ENCODE results near the gene SLC25A23. TPM values are rescaled to one million over a fixed set of nuclear protein-coding genes. Genes with fewer than 3 reads are reported as not detected.
"Not testable (repeated sequence)": the region's sequence is repeated elsewhere in the genome, so short reads cannot be mapped to it uniquely, and the experiment has no call there.

The SLC25A23 gene
- total and polyA plus RNA-seq, 5 donors: 59.6 to 95.5 (median 86.6) TPM

GRCh38 chr19:6431891-6432290, 27.7 kb downstream of the SLC25A23 start:
- no peak overlapping the region for H3K4me3 ChIP-seq (ENCODE audit: low read length)
- intact Hi-C loops (cut with DNase I): no loop called here
- H3K27ac ChIP-seq (ENCODE audit: low read length): no peak overlapping the region
- no peaks in the 10 kb centered on the region for H3K27me3 ChIP-seq (ENCODE audit: control insufficient read depth, insufficient read depth)
- no peak for ATAC-seq
- 91% methylated on average over 11 of the region's 11 CpGs for WGBS
- no peaks in the 10 kb centered on the region for H3K4me1 ChIP-seq (ENCODE audit: control insufficient read depth, insufficient read depth, low read length)
- no peaks in the 10 kb centered on the region for H3K9me3 ChIP-seq (ENCODE audit: control insufficient read depth, low read length)
- peak in 1 of 3 donors; percentile 41 for DNase-seq

GRCh38 chr19:6429419-6430221, 30.0 kb downstream of the SLC25A23 start:
- Histone ChIP-seq H3K27me3 (ENCODE audit: control insufficient read depth, insufficient read depth) (no peaks in the 10 kb centered on the region), H3K27ac (ENCODE audit: low read length) (no peak overlapping the region), H3K9me3 (ENCODE audit: control insufficient read depth, low read length) (no peaks in the 10 kb centered on the region), H3K4me3 (ENCODE audit: low read length) (no peak overlapping the region), H3K4me1 (ENCODE audit: control insufficient read depth, insufficient read depth, low read length) (no peaks in the 10 kb centered on the region)
- ATAC-seq (no peak), DNase-seq (peak in 1 of 3 donors; percentile 24)
- 64% methylated on average over 20 of the region's 20 CpGs for WGBS
- intact Hi-C loops (cut with DNase I): no loop called here

- DNase-seq; H3K4me1 ChIP-seq (ENCODE audit: control insufficient read depth, insufficient read depth, low read length); H3K4me3 ChIP-seq (ENCODE audit: low read length); intact Hi-C loops (cut with DNase I); H3K27me3 ChIP-seq (ENCODE audit: control insufficient read depth, insufficient read depth); ATAC-seq; H3K27ac ChIP-seq (ENCODE audit: low read length); H3K9me3 ChIP-seq (ENCODE audit: control insufficient read depth, low read length): not testable (repeated sequence)
- WGBS: 98% methylated on average over 2 of the region's 2 CpGs
Observed at GRCh38 chr19:6428692-6429418, 30.7 kb downstream of the SLC25A23 start.

- Histone ChIP-seq H3K4me3 (ENCODE audit: low read length) (no peak overlapping the region), H3K27me3 (ENCODE audit: control insufficient read depth, insufficient read depth) (no peaks in the 10 kb centered on the region), H3K27ac (ENCODE audit: low read length) (no peak overlapping the region), H3K4me1 (ENCODE audit: control insufficient read depth, insufficient read depth, low read length) (peaks cover 5% of the 10 kb centered on the region), H3K9me3 (ENCODE audit: control insufficient read depth, low read length) (no peaks in the 10 kb centered on the region)
- DNase-seq (peak in 1 of 3 donors; percentile 51), ATAC-seq (no peak)
- WGBS: 97% methylated on average over 18 of the region's 18 CpGs
- intact Hi-C loops (cut with DNase I): no loop called here
Observed at GRCh38 chr19:6427131-6427530, 32.5 kb downstream of the SLC25A23 start.

GRCh38 chr19:6425732-6426620, 33.6 kb downstream of the SLC25A23 start:
- Histone ChIP-seq H3K27me3 (ENCODE audit: control insufficient read depth, insufficient read depth) (no peaks in the 10 kb centered on the region), H3K9me3 (ENCODE audit: control insufficient read depth, low read length) (no peaks in the 10 kb centered on the region), H3K27ac (ENCODE audit: low read length) (peak overlapping the region; percentile 48), H3K4me1 (ENCODE audit: control insufficient read depth, insufficient read depth, low read length) (peaks cover 5% of the 10 kb centered on the region), H3K4me3 (ENCODE audit: low read length) (no peak overlapping the region)
- DNase-seq: peak in 2 of 3 donors; percentile 25 to 61
- intact Hi-C loops (cut with DNase I): no loop called here
- WGBS: 92% methylated on average over 21 of the region's 21 CpGs
- no peak for ATAC-seq

GRCh38 chr19:6424939-6425731, 34.5 kb downstream of the SLC25A23 start:
- no peaks in the 10 kb centered on the region for H3K9me3 ChIP-seq (ENCODE audit: control insufficient read depth, low read length)
- no peak overlapping the region for H3K4me3 ChIP-seq (ENCODE audit: low read length)
- H3K4me1 ChIP-seq (ENCODE audit: control insufficient read depth, insufficient read depth, low read length): peaks cover 5% of the 10 kb centered on the region
- peak; percentile 100 for DNase-seq
- H3K27ac ChIP-seq (ENCODE audit: low read length): peak overlapping the region; percentile 48
- intact Hi-C loops (cut with DNase I): no loop called here
- 4% methylated on average over 43 of the region's 43 CpGs for WGBS
- H3K27me3 ChIP-seq (ENCODE audit: control insufficient read depth, insufficient read depth): no peaks in the 10 kb centered on the region
- ATAC-seq: peak; percentile 96

- ATAC-seq (no peak), DNase-seq (peak; percentile 29 to 77 (median 66))
- H3K27me3 ChIP-seq (ENCODE audit: control insufficient read depth, insufficient read depth): no peaks in the 10 kb centered on the region
- peak within 1 kb of the TSS; percentile 48 for H3K27ac ChIP-seq (ENCODE audit: low read length)
- H3K4me3 ChIP-seq (ENCODE audit: low read length): peak within 1 kb of the TSS; percentile 99
- under 1% methylated on average over 109 of the region's 114 CpGs for WGBS
- H3K4me1 ChIP-seq (ENCODE audit: control insufficient read depth, insufficient read depth, low read length): peaks cover 5% of the 10 kb centered on the region
- H3K9me3 ChIP-seq (ENCODE audit: control insufficient read depth, low read length): no peaks in the 10 kb centered on the region
- intact Hi-C loops (cut with DNase I): no loop called here
Observed at GRCh38 chr19:6424195-6424938, 35.2 kb downstream of the SLC25A23 start, which contains the start of gene KHSRP. Gene KHSRP (minus strand): TSS chr19:6424811. CDS start chr19:6424701, 110 bp downstream.

- Histone ChIP-seq H3K9me3 (ENCODE audit: control insufficient read depth, low read length) (no peaks in the 10 kb centered on the region), H3K27me3 (ENCODE audit: control insufficient read depth, insufficient read depth) (no peaks in the 10 kb centered on the region), H3K27ac (ENCODE audit: low read length) (peak overlapping the region; percentile 37), H3K4me3 (ENCODE audit: low read length) (peak overlapping the region; percentile 99), H3K4me1 (ENCODE audit: control insufficient read depth, insufficient read depth, low read length) (peaks cover 5% of the 10 kb centered on the region)
- WGBS: under 1% methylated on average over 20 of the region's 20 CpGs
- intact Hi-C loops (cut with DNase I): no loop called here
- DNase-seq (peak in 2 of 3 donors; percentile 49 to 71), ATAC-seq (peak in 1 of 2 donors; percentile 1)
Observed at GRCh38 chr19:6423499-6424194, 35.9 kb downstream of the SLC25A23 start.

Measured in right cardiac atrium (tissue), 5 donors.